LNCAP (cell line): ENCODE data around the gene SLC26A6.

ENCODE experiments used
- TF ChIP-seq, protein P1 (sequence below): fragments of 450-650 bp; IDR thresholded peaks from 2 replicates; pipeline ENCODE4 v1.5.1; 2017; ENCODE audit warnings: mild to moderate bottlenecking

SLC26A6 gene

DNA sequence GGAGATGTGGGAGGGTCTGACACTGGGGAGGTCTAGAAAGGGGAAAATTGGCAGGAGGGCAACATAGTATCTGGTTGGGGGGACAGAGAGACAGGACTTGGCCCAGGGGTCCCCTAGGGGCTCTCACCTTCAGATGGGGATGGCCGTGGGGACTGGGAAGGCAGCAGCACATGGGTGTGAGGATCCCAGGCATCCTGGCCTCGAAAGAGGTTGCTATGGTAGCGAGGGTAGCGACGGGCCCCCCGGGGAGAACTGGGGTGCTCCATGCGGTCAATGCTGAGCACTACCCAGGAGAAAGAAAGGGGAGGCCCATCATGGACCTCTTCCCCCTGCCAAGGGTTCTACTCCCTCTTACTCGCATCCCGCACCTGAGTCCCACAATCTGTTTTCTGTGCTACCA lies 12.5 kb upstream of the SLC26A6 start:
- TF ChIP-seq, protein P1, sequence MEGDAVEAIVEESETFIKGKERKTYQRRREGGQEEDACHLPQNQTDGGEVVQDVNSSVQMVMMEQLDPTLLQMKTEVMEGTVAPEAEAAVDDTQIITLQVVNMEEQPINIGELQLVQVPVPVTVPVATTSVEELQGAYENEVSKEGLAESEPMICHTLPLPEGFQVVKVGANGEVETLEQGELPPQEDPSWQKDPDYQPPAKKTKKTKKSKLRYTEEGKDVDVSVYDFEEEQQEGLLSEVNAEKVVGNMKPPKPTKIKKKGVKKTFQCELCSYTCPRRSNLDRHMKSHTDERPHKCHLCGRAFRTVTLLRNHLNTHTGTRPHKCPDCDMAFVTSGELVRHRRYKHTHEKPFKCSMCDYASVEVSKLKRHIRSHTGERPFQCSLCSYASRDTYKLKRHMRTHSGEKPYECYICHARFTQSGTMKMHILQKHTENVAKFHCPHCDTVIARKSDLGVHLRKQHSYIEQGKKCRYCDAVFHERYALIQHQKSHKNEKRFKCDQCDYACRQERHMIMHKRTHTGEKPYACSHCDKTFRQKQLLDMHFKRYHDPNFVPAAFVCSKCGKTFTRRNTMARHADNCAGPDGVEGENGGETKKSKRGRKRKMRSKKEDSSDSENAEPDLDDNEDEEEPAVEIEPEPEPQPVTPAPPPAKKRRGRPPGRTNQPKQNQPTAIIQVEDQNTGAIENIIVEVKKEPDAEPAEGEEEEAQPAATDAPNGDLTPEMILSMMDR = no peak

DNA sequence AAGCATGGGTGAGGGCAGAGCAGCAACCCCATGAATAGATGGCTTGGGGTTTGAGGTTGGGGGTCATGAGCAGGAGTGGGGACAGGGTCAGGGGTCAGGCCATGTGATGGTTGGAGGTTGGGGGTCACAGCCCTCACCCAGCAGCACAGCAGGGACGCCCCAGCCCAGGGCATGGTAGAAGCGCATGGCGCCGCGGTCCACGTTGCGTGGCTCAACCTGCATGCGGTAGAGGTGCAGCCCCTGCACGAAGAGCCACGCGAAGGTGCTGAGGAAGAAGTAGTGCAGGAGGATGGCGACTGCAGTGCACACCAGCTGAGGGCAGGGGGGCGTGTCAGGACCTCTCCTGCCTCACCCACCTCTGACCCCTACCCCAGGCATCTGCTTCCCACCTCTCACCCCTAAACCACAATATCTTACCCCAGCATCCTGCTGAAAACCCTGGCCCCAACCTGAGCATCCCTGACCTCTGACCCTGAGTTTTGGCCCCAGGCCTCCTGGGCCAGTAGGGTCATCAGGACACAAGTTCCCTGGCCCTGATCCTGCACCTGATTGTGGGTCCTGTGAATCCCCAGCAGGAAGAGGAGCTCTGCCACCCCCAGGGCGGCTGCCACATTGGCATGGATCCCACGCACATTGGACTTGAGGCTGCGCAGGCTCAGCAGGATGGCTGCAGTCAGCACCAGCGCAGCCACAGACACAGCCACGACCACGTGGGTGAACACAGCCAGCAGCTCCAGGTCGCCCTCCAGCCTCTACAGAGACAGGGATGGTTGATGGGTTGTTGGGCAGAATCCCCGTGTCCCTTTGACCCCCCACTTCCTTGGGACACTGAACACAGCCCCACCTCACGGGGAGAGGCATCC lies 9.9 kb upstream of the SLC26A6 start:
- TF ChIP-seq, protein P1 = no peak

DNA sequence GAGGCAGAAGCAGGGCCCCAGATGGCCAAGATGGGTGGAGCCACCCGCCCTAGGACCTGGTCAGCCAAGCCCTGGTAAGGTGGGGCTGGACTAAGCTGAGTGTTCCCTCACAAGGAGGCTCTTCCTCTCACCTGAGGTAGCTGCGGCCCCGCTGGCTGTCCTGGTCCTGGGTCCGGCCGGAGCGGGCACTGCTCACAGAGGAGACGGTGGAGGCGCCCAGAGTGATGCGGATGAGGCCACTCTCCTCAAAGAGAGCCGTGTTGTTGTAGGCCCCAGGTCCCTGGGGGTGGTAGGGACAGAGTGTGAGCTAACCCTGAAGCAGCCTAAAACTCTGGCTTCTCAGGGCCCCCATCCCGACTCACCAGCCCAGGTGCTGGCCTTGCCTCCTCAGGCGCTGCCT lies 7.3 kb upstream of the SLC26A6 start:
- TF ChIP-seq, protein P1 = no peak

DNA sequence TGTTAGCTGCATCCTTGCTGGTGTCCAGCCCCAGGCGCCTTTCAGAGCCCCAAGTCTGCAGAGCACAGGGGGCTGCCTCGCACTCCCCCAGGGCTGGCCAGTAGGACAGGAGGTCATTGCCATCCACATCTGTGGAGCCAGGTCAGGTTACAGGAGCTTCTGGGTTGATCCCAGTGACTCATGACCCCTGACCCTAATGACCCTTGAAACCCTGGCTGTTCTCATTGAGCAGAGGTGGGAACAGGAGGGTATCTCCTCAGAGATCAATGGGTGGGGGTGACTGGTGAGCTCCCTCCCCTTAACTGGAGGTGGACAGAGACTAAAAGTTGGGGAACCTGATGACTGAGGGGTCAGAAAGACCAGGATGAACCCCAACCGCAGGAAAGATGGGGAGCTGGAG lies 6.1 kb upstream of the SLC26A6 start:
- TF ChIP-seq, protein P1 = no peak

DNA sequence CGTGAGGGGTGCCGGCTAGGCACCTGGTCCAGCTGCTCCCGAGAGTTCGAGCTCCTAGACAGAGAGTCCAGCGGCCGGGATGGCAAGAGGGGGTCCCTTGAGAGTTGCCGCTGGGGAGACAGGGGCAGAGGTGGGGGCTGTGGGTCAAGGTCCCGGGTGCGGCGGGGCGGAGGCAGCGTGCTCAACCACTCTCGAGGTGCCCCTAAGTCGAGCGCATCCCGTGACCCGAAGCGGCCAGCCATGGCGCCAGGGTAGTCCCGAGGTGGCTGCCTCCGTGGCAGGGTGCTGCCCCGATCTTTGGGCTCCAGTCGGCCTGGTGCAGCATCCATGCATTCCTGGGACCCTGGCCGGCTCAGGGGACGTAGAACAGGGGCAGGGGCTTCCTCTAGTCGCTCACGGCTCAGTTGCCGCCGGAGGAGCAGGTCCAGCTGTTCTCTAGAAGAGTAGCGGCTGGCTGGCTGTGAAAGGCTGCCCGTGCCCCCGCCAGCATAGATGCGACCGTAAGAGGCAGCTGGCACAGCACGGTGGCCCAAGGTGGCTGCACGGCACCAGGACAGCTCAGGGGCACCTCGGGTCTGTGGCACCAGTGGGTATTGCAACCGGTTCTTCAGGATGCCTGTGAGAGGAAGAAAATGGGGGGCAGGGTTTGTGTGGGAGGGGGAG lies 4.8 kb upstream of the SLC26A6 start:
- TF ChIP-seq, protein P1 = no peak

DNA sequence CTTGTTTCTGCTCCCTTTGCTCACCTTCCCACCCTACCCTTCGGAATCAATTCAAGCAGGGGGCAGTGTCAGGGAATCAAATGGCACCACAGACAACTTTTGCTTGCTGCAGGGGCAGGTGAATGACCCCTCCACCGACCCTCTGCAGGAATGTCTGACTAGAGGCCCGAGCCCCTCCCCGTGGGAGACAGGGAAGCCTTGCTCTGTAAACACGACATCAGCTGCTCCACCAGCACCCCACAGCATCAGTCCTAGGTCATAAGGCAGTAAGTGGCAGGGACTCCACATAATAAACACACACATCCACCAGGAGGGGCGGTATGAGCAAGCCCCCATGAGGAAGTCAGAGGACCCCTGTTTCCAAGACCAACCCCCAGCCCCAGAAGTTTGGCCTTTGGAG lies 2.0 kb upstream of the SLC26A6 start:
- TF ChIP-seq, protein P1 = no peak

DNA sequence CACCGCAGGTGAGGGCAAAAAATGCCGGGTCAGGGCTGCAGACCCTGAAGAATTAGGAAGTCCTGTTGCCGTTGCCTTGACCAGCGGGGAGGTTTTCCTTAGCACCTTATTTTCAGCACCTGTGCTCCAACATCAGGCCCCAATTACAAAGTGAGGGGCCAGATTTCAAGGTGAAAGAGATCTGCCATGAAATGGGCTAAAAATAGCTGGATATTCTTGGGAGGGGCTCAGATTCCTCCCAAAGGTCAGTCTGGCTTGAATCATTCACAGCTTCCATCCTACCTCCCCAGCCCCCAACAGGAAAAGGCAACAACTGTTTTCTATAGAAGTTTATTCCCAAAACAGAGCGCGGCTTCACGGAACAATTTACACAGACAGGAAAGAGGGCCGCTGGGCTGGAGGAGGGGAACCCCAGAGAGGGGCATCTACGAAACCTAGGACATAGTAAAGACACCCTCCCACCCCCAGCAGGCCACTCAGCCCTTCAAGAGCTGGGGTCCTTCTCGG lies 941 bp upstream of the SLC26A6 start:
- TF ChIP-seq, protein P1 = no peak
